K562 (cell line): Measurements from ENCODE around the gene CNOT4. TPM values are rescaled to one million over a fixed set of nuclear protein-coding genes. Genes with fewer than 3 reads are reported as not detected.

Experiments used
- DNMT1 ChIP-seq: fragments of 450-650 bp; IDR thresholded peaks from 2 replicates; pipeline ENCODE4 v1.6.1; 2016; ENCODE audit warnings: antibody characterized with exemption, mild to moderate bottlenecking
- EP300 ChIP-seq: IDR thresholded peaks from 2 replicates; pipeline ENCODE4 v1.6.1; 2012; ENCODE audit warnings: low read length, improper control_type of control experiment
- FOXM1 ChIP-seq, 2 experiments: fragments of 450-650 bp in 1 of 2; sonication (generic) in 1 of 2; formaldehyde crosslinking in 1 of 2; IDR thresholded peaks; 2 replicates each; pipeline versions ENCODE4 v1.6.1 to v1.9.0; 2017 to 2022; ENCODE audit warnings: low read depth in 2 of 2, mild to moderate bottlenecking in 2 of 2, missing genetic modification reagents in 1 of 2, moderate library complexity in 1 of 2
- GTF2E2 ChIP-seq: fragments of 200-800 bp; sonication (Bioruptor generic); IDR thresholded peaks from 2 replicates; pipeline ENCODE4 v1.6.1; 2016; ENCODE audit warnings: missing genetic modification characterization, missing compliant biosample characterization
- HDAC2 ChIP-seq: fragments of 450-650 bp; IDR thresholded peaks from 2 replicates; pipeline ENCODE4 v1.6.1; 2016; ENCODE audit warnings: mild to moderate bottlenecking
- HNRNPLL ChIP-seq: fragments of 200-400 bp; formaldehyde crosslinking; IDR thresholded peaks from 2 replicates; pipeline ENCODE4 v1.6.1; 2017; ENCODE audit warnings: low read length, low read depth, mild to moderate bottlenecking; ENCODE audit not compliant: poor library complexity, severe bottlenecking
- ILK ChIP-seq: fragments of 450-650 bp; IDR thresholded peaks from 2 replicates; pipeline ENCODE4 v1.6.1; 2016; ENCODE audit warnings: missing genetic modification characterization, low read depth, mild to moderate bottlenecking, missing compliant biosample characterization, moderate library complexity, borderline replicate concordance
- JUND ChIP-seq, 2 experiments: IDR thresholded peaks; 2 replicates in 1 of 2; 3 replicates in 1 of 2; pipeline ENCODE4 v1.6.1; 2011; ENCODE audit warnings: borderline replicate concordance in 2 of 2, low read depth in 2 of 2, low read length in 2 of 2, improper control_type of control experiment in 1 of 2, missing biosample characterization in 1 of 2, missing genetic modification characterization in 1 of 2, missing genetic modification reagents in 1 of 2
- KDM1A ChIP-seq, 2 experiments: fragments of 450-650 bp; IDR thresholded peaks; 2 replicates each; pipeline ENCODE4 v1.6.1; 2016; ENCODE audit warnings: mild to moderate bottlenecking in 2 of 2
- MYC ChIP-seq, 2 experiments: fragments of 250-450 bp in 1 of 2; sonication (Bioruptor Pico) in 1 of 2; IDR thresholded peaks; 2 replicates each; pipeline versions ENCODE4 v1.5.1 to v1.6.1; 2012 to 2021; ENCODE audit warnings: low read depth in 2 of 2, borderline replicate concordance in 1 of 2, improper control_type of control experiment in 1 of 2, low read length in 1 of 2, mild to moderate bottlenecking in 1 of 2, moderate library complexity in 1 of 2
- SMARCA4 ChIP-seq: fragments of 450-650 bp; IDR thresholded peaks from 2 replicates; pipeline ENCODE4 v1.6.1; 2016
- SMARCB1 ChIP-seq: IDR thresholded peaks from 2 replicates; pipeline ENCODE4 v1.6.1; 2011; ENCODE audit warnings: improper control_type of control experiment, low read depth; ENCODE audit not compliant: insufficient read length
- SOX6 ChIP-seq: fragments of 450-650 bp; IDR thresholded peaks from 2 replicates; pipeline ENCODE4 v1.6.1; 2014; ENCODE audit warnings: mild to moderate bottlenecking
- WHSC1 ChIP-seq: IDR thresholded peaks from one replicate; pipeline ENCODE4 v1.6.1; 2012; ENCODE audit warnings: low read length, control low read depth, inconsistent platforms
- ZNF239 ChIP-seq: fragments of 250-450 bp; sonication (Bioruptor Pico); IDR thresholded peaks from 2 replicates; pipeline ENCODE4 v1.4.0; 2020; ENCODE audit warnings: mild to moderate bottlenecking
- ZNF785 ChIP-seq: fragments of 250-450 bp; sonication (Bioruptor Pico); IDR thresholded peaks from 2 replicates; pipeline ENCODE4 v1.4.0; 2020; ENCODE audit warnings: mild to moderate bottlenecking
- polyA plus RNA-seq, 8 experiments: library from polyadenylated mRNA; depleted of rRNA in 4 of 8; stranded (reverse) in 5 of 8; unstranded in 3 of 8; fragments of >200 nt; fragmentation: Nextera tagmentation in 2 of 8; fragmentation: Illumina TruSeq in 1 of 8; extraction: Ambion mirVana in 2 of 8; extraction: Trizol in 1 of 8; gene quantifications; 2 replicates each; pipeline versions ENCODE4 v1.2.1 to v1.2.3, GENCODE V29; 2011 to 2014; ENCODE audit warnings: inconsistent platforms in 1 of 8, missing spikeins in 1 of 8
- total RNA-seq, 7 experiments: library from RNA; depleted of rRNA in 6 of 7; stranded (reverse); fragments of >200 nt in 6 of 7; fragmentation: Illumina TruSeq in 2 of 7; extraction: Trizol in 2 of 7; gene quantifications; 2 replicates each; pipeline versions ENCODE4 v1.2.1 to v1.2.3, GENCODE V29; 2011 to 2021; ENCODE audit warnings: low replicate concordance in 1 of 7
- TF ChIP-seq, protein P1 (sequence below), 2 experiments: fragments of 200-800 bp in 1 of 2; sonication (Bioruptor generic) in 1 of 2; sonication (generic) in 1 of 2; formaldehyde crosslinking in 1 of 2; IDR thresholded peaks in 1 of 2; conservative IDR thresholded peaks in 1 of 2; 2 replicates each; pipeline versions ENCODE4 v1.5.0 to v1.6.1; 2016 to 2020; ENCODE audit warnings: missing compliant biosample characterization in 1 of 2, missing genetic modification characterization in 1 of 2, missing genetic modification reagents in 1 of 2
- TF ChIP-seq, protein P2 (sequence below): fragments of 450-650 bp; IDR thresholded peaks from 2 replicates; pipeline ENCODE4 v1.6.1; 2016
- TF ChIP-seq, protein P3 (sequence below): sonication (generic); IDR thresholded peaks from 2 replicates; pipeline ENCODE4 v1.6.1; 2016

Gene CNOT4
- total and polyA plus RNA-seq, 9 of the 15 experiments (the other 6 are each of a cell fraction or from before 2014, with no cell fraction given), result 8.6 to 24.1 (median 15.4) TPM

DNA sequence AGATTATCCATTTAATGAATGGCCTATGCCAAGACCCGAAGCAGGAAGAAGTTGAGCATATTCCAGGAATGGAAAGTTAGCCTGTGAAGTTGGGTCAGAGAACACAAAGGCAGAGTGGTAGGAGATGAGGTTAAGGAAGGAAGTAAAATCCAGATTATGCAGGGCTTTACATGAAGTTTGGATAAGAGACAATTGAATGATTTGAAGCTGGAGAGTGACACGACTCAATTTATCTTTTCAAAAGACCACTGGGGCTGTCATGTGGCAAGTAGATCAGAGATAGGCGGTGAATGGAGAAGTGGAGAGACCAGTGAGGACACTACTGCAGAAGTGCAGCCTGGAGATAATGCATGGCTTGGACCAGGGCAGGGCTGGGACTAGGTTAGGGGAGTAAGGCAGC is 7.2 kb upstream of the CNOT4 start (continued):
- TF ChIP-seq FOXM1 (IDR thresholded peaks at IDR 0.05; ENCODE audit: low read depth), result peak; percentile 46; the same call in 1 of the 2 replicates
- TF ChIP-seq FOXM1 (CRISPR knock-in tag; IDR thresholded peaks at IDR 0.05; ENCODE audit: low read depth), result no peak
- TF ChIP-seq, protein P1, sequence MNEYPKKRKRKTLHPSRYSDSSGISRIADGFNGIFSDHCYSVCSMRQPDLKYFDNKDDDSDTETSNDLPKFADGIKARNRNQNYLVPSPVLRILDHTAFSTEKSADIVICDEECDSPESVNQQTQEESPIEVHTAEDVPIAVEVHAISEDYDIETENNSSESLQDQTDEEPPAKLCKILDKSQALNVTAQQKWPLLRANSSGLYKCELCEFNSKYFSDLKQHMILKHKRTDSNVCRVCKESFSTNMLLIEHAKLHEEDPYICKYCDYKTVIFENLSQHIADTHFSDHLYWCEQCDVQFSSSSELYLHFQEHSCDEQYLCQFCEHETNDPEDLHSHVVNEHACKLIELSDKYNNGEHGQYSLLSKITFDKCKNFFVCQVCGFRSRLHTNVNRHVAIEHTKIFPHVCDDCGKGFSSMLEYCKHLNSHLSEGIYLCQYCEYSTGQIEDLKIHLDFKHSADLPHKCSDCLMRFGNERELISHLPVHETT (CRISPR knock-in tag; conservative IDR thresholded peaks at IDR 0.05 in 1 of 2, IDR thresholded peaks at IDR 0.05 in 1 of 2), result 0 out of 4 replicates have a peak, but pooled peaks of 1 of the 2 experiments have one; percentile 20
- TF ChIP-seq KDM1A (IDR thresholded peaks at IDR 0.05), result peak; percentile 77 to 82
- TF ChIP-seq, protein P2, sequence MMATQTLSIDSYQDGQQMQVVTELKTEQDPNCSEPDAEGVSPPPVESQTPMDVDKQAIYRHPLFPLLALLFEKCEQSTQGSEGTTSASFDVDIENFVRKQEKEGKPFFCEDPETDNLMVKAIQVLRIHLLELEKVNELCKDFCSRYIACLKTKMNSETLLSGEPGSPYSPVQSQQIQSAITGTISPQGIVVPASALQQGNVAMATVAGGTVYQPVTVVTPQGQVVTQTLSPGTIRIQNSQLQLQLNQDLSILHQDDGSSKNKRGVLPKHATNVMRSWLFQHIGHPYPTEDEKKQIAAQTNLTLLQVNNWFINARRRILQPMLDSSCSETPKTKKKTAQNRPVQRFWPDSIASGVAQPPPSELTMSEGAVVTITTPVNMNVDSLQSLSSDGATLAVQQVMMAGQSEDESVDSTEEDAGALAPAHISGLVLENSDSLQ, result peak; percentile 87
- no peak for TF ChIP-seq ZNF785 (CRISPR knock-in tag)
- TF ChIP-seq SOX6, result peak; percentile 78; the same call in 1 of the 2 replicates
- TF ChIP-seq, protein P3, sequence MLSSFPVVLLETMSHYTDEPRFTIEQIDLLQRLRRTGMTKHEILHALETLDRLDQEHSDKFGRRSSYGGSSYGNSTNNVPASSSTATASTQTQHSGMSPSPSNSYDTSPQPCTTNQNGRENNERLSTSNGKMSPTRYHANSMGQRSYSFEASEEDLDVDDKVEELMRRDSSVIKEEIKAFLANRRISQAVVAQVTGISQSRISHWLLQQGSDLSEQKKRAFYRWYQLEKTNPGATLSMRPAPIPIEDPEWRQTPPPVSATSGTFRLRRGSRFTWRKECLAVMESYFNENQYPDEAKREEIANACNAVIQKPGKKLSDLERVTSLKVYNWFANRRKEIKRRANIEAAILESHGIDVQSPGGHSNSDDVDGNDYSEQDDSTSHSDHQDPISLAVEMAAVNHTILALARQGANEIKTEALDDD, result peak; percentile 83
- TF ChIP-seq HNRNPLL, result no peak
- no peak for TF ChIP-seq GTF2E2 (tag)
- TF ChIP-seq ILK (tag), result no peak
- TF ChIP-seq DNMT1, result no peak
- peak; percentile 25; the same call in 1 of the 2 replicates for TF ChIP-seq ZNF239 (CRISPR knock-in tag)
- peak; percentile 78 for TF ChIP-seq SMARCA4
- peak; percentile 22; the same call in 1 of the 2 replicates for TF ChIP-seq MYC (IDR thresholded peaks at IDR 0.05; ENCODE audit: low read depth, low read length)
- TF ChIP-seq MYC (CRISPR knock-in tag; IDR thresholded peaks at IDR 0.05; ENCODE audit: borderline replicate concordance, low read depth), result no peak
- peak; percentile 58 for TF ChIP-seq EP300
- peak; percentile 30; the same call in 1 of the 2 replicates for TF ChIP-seq JUND (IDR thresholded peaks at IDR 0.05; ENCODE audit: borderline replicate concordance, low read depth, low read length)
- TF ChIP-seq JUND (tag; IDR thresholded peaks at IDR 0.05; ENCODE audit: borderline replicate concordance, low read depth, low read length), result peak; percentile 55; the same call in 1 of the 3 replicates
- peak; percentile 87 for TF ChIP-seq HDAC2
- no peak for TF ChIP-seq WHSC1
- TF ChIP-seq SMARCB1, result no peak
- TF ChIP-seq, all 486 proteins: peak for 60
